PFSK-1 (cell line): Measurements from ENCODE around the gene CAPZA2.

Source experiments
- FOXP2 ChIP-seq: optimal IDR thresholded peaks from 2 replicates; pipeline ENCODE3; 2011; ENCODE audit warnings: borderline replicate concordance, control low read depth, inconsistent platforms; ENCODE audit not compliant: insufficient read depth; ENCODE audit errors: extremely low read length, extremely low read depth
- POLR2AphosphoS5 ChIP-seq: IDR thresholded peaks from 2 replicates; pipeline ENCODE4 v1.6.1; 2012; ENCODE audit warnings: low read depth, mild to moderate bottlenecking, control low read depth, low read length, moderate library complexity
- TAF1 ChIP-seq: IDR thresholded peaks from 2 replicates; pipeline ENCODE4 v1.6.1; 2012; ENCODE audit warnings: low read length, control low read depth, borderline replicate concordance; ENCODE audit not compliant: insufficient read depth
- TF ChIP-seq, protein P1 (sequence below), 2 experiments: IDR thresholded peaks; 2 replicates each; pipeline versions ENCODE4 v1.6.1 to v1.8.0; 2011 to 2012; ENCODE audit warnings: low read depth in 2 of 2, low read length in 2 of 2, control low read depth in 1 of 2, inconsistent platforms in 1 of 2, mild to moderate bottlenecking in 1 of 2, moderate library complexity in 1 of 2; ENCODE audit not compliant: insufficient read depth in 1 of 2

DNA sequence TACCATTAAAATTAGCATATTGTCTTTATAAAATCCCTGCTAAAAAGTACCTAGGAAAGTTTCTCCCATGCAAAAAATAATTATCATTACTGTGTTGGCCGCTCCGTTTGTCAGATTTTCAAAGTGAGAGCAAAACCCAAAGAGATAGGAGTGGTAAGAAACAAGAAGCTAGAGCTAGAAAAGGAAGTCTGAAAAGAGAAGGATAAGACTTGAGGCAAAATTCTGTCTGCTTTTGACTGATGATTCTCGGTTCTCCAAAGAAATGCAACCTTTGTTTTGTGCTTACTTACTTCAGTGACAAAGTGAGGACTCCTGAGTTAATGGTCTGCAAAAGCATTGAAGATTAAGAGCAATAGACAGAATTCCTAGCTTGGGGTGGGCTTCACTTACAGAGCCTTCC is 33.3 kb upstream of the CAPZA2 start:
- TF ChIP-seq POLR2AphosphoS5: no peak
- TF ChIP-seq TAF1: no peak
- TF ChIP-seq, protein P1, sequence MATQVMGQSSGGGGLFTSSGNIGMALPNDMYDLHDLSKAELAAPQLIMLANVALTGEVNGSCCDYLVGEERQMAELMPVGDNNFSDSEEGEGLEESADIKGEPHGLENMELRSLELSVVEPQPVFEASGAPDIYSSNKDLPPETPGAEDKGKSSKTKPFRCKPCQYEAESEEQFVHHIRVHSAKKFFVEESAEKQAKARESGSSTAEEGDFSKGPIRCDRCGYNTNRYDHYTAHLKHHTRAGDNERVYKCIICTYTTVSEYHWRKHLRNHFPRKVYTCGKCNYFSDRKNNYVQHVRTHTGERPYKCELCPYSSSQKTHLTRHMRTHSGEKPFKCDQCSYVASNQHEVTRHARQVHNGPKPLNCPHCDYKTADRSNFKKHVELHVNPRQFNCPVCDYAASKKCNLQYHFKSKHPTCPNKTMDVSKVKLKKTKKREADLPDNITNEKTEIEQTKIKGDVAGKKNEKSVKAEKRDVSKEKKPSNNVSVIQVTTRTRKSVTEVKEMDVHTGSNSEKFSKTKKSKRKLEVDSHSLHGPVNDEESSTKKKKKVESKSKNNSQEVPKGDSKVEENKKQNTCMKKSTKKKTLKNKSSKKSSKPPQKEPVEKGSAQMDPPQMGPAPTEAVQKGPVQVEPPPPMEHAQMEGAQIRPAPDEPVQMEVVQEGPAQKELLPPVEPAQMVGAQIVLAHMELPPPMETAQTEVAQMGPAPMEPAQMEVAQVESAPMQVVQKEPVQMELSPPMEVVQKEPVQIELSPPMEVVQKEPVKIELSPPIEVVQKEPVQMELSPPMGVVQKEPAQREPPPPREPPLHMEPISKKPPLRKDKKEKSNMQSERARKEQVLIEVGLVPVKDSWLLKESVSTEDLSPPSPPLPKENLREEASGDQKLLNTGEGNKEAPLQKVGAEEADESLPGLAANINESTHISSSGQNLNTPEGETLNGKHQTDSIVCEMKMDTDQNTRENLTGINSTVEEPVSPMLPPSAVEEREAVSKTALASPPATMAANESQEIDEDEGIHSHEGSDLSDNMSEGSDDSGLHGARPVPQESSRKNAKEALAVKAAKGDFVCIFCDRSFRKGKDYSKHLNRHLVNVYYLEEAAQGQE (IDR thresholded peaks at IDR 0.05; ENCODE audit: insufficient read depth in 1 of 2, low read depth in 2 of 2, low read length in 2 of 2): no peak
- TF ChIP-seq FOXP2: no peak
